Measurements from ENCODE around the gene COTL1.

- TF ChIP-seq, protein P1, sequence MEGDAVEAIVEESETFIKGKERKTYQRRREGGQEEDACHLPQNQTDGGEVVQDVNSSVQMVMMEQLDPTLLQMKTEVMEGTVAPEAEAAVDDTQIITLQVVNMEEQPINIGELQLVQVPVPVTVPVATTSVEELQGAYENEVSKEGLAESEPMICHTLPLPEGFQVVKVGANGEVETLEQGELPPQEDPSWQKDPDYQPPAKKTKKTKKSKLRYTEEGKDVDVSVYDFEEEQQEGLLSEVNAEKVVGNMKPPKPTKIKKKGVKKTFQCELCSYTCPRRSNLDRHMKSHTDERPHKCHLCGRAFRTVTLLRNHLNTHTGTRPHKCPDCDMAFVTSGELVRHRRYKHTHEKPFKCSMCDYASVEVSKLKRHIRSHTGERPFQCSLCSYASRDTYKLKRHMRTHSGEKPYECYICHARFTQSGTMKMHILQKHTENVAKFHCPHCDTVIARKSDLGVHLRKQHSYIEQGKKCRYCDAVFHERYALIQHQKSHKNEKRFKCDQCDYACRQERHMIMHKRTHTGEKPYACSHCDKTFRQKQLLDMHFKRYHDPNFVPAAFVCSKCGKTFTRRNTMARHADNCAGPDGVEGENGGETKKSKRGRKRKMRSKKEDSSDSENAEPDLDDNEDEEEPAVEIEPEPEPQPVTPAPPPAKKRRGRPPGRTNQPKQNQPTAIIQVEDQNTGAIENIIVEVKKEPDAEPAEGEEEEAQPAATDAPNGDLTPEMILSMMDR (IDR thresholded peaks at IDR 0.05): no peak
- no peak for TF ChIP-seq POLR2A (IDR thresholded peaks at IDR 0.05)
Measured at GRCh38 chr16:84609563-84610177, 8.2 kb downstream of the COTL1 start.

Measured in heart left ventricle (tissue), 13 donors.